Osteocyte (in vitro differentiated cells): Measurements from ENCODE around the gene ZFP36L1. TPM values are rescaled to one million over a fixed set of nuclear protein-coding genes. Genes with fewer than 3 reads are reported as not detected.
A peak's percentile ranks its signal among the peaks of the same experiment; 100 is the strongest.

Experiments
- DNase-seq: peaks from one replicate; pipeline ENCODE4 v3.0.0; 2021; ENCODE audit warnings: mixed read lengths; ENCODE audit not compliant: unreplicated experiment; ENCODE audit errors: extremely low spot score
- H3K27ac Mint-ChIP-seq: one replicate; pipeline ENCODE4 v1.8.0; 2021; ENCODE audit warnings: mild to moderate bottlenecking, mixed read lengths; ENCODE audit not compliant: unreplicated experiment
- H3K27me3 Mint-ChIP-seq: one replicate; pipeline ENCODE4 v1.8.0; 2021; ENCODE audit warnings: mixed read lengths; ENCODE audit not compliant: unreplicated experiment
- H3K36me3 Mint-ChIP-seq: one replicate; pipeline ENCODE4 v1.8.0; 2021; ENCODE audit warnings: mixed read lengths; ENCODE audit not compliant: unreplicated experiment
- H3K4me1 Mint-ChIP-seq: one replicate; pipeline ENCODE4 v1.8.0; 2021; ENCODE audit warnings: mixed read lengths; ENCODE audit not compliant: unreplicated experiment
- H3K4me3 Mint-ChIP-seq: one replicate; pipeline ENCODE4 v1.8.0; 2021; ENCODE audit warnings: mild to moderate bottlenecking, moderate library complexity, mixed read lengths; ENCODE audit not compliant: unreplicated experiment
- H3K9me3 Mint-ChIP-seq: one replicate; pipeline ENCODE4 v1.8.0; 2021; ENCODE audit warnings: mixed read lengths; ENCODE audit not compliant: unreplicated experiment
- total RNA-seq: library from RNA; stranded (reverse); gene quantifications from 2 replicates; pipeline ENCODE4 v1.2.1, GENCODE V29; 2021
- TF ChIP-seq, protein P1 (sequence below): fragments of 200-600 bp; sonication (generic); IDR thresholded peaks from 2 replicates; pipeline ENCODE4 v1.5.0; 2021; ENCODE audit warnings: antibody characterized with exemption, mild to moderate bottlenecking, moderate library complexity

Gene ZFP36L1
- total RNA-seq, 1 donor from 2014 or later: 352 TPM

DNA sequence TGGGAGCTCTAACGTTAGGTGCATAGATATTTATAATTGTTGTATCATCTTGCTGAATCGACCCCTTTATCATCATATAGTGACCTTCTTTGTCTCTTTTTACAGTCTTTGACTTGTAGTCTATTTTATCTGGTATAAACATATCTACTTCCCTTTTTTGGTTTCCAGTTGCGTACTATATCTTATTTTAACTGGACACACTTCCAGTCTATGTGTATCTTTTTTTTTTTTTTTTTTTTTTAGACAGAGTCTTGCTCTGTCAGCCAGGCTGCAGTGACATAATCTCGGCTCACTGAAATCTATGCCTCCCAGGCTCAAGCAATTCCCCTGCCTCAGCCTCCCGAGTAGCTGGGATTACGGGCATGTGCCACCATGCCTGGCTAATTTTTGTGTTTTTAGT, 41.9 kb upstream of the ZFP36L1 start:
- TF ChIP-seq, protein P1, sequence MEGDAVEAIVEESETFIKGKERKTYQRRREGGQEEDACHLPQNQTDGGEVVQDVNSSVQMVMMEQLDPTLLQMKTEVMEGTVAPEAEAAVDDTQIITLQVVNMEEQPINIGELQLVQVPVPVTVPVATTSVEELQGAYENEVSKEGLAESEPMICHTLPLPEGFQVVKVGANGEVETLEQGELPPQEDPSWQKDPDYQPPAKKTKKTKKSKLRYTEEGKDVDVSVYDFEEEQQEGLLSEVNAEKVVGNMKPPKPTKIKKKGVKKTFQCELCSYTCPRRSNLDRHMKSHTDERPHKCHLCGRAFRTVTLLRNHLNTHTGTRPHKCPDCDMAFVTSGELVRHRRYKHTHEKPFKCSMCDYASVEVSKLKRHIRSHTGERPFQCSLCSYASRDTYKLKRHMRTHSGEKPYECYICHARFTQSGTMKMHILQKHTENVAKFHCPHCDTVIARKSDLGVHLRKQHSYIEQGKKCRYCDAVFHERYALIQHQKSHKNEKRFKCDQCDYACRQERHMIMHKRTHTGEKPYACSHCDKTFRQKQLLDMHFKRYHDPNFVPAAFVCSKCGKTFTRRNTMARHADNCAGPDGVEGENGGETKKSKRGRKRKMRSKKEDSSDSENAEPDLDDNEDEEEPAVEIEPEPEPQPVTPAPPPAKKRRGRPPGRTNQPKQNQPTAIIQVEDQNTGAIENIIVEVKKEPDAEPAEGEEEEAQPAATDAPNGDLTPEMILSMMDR: no peak
- no peak for DNase-seq
- Mint-ChIP-seq H3K4me3 (no peak overlapping the region), H3K27me3 (no peaks in the 10 kb centered on the region), H3K9me3 (peaks cover 30% of the 10 kb centered on the region), H3K36me3 (peaks cover 35% of the 10 kb centered on the region), H3K27ac (no peak overlapping the region), H3K4me1 (no peaks in the 10 kb centered on the region)

GRCh38 chr14:68828698-68829097, 35.8 kb upstream of the ZFP36L1 start:
- TF ChIP-seq, protein P1: no peak
- H3K9me3 Mint-ChIP-seq: peaks cover 11% of the 10 kb centered on the region
- DNase-seq: no peak
- no peaks in the 10 kb centered on the region for H3K27me3 Mint-ChIP-seq
- peaks cover 5% of the 10 kb centered on the region for H3K36me3 Mint-ChIP-seq
- H3K4me1 Mint-ChIP-seq: peaks cover 3% of the 10 kb centered on the region
- no peak overlapping the region for H3K27ac Mint-ChIP-seq
- no peak overlapping the region for H3K4me3 Mint-ChIP-seq

DNA sequence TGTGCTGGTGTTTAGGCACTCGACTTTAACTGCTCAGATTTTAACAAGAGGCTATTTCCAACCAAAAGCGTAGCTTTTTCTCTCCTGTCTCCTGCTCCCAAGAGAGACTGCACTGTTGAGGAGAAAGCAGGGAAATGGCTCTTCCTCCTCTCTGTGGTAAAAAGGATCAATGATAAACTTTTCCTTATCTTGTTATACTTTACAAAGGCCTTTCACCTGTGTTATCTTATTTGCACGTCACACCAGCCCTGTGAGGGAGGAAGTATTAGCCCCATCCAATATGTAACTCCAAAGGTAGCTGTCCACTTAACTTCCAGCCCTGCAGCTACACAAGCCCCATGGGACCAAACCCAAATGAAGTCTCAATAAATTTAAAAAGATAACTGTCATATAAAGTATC, 32.9 kb upstream of the ZFP36L1 start:
- TF ChIP-seq, protein P1: no peak
- Mint-ChIP-seq H3K36me3 (no peaks in the 10 kb centered on the region), H3K27ac (no peak overlapping the region), H3K9me3 (no peaks in the 10 kb centered on the region), H3K4me3 (no peak overlapping the region), H3K4me1 (peaks cover 3% of the 10 kb centered on the region), H3K27me3 (no peaks in the 10 kb centered on the region)
- DNase-seq: no peak

- DNase-seq: peak; percentile 91
- TF ChIP-seq, protein P1: peak; percentile 86
- Mint-ChIP-seq H3K4me3 (no peak overlapping the region), H3K36me3 (no peaks in the 10 kb centered on the region), H3K9me3 (no peaks in the 10 kb centered on the region), H3K4me1 (peaks cover 11% of the 10 kb centered on the region), H3K27me3 (no peaks in the 10 kb centered on the region), H3K27ac (no peak overlapping the region)
Measured at GRCh38 chr14:68824517-68825347, 31.9 kb upstream of the ZFP36L1 start.

- no peaks in the 10 kb centered on the region for H3K36me3 Mint-ChIP-seq
- no peak for DNase-seq
- no peak overlapping the region for H3K4me3 Mint-ChIP-seq
- H3K27me3 Mint-ChIP-seq: no peaks in the 10 kb centered on the region
- no peaks in the 10 kb centered on the region for H3K9me3 Mint-ChIP-seq
- TF ChIP-seq, protein P1: no peak
- H3K27ac Mint-ChIP-seq: no peak overlapping the region
- H3K4me1 Mint-ChIP-seq: peaks cover 17% of the 10 kb centered on the region
Measured at GRCh38 chr14:68824207-68824516, 31.3 kb upstream of the ZFP36L1 start.
